Stomach (tissue), 4 donors: ENCODE measurements around the gene LFNG.

Experiments used
- EP300 ChIP-seq: sonication (generic); formaldehyde crosslinking; IDR thresholded peaks from one replicate; pipeline ENCODE4 v1.6.1; 2017; ENCODE audit warnings: antibody characterized with exemption
- POLR2A ChIP-seq, 4 donors: fragments of 450-650 bp; IDR thresholded peaks; one replicate each; pipeline ENCODE4 v1.6.1; 2016; ENCODE audit warnings: antibody characterized with exemption in 4 of 4, control low read depth in 2 of 4, mild to moderate bottlenecking in 1 of 4, moderate library complexity in 1 of 4
- TF ChIP-seq, protein P1 (sequence below), 7 experiments: fragments of 450-650 bp in 4 of 7; fragments of 200-600 bp in 3 of 7; sonication (generic) in 3 of 7; IDR thresholded peaks; one replicate each; pipeline ENCODE4 v1.5.1; 2016 to 2019; ENCODE audit warnings: antibody characterized with exemption in 7 of 7, control low read depth in 2 of 7, mild to moderate bottlenecking in 1 of 7

DNA sequence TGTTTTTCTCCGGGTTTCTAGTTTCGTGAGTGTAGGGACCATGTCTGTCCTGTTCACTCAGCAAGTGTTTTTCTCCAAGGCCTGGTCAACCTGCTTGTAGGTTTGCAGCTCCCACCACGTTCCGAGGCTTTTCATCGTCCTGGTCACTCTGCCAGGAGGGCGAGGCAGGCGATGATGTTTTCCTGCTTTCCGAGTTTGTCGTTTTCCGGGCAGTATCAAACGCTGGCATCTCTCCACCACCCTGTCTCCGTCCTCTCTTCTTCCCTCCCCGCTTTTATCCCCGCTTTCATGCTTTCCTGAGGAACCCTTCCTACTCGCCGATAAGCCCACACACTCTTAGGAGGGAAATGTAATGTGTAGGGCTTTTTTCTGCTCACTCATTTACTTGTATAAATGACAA lies 50.4 kb downstream of the LFNG start:
- no peak for TF ChIP-seq POLR2A (IDR thresholded peaks at IDR 0.05)
- TF ChIP-seq, protein P1, sequence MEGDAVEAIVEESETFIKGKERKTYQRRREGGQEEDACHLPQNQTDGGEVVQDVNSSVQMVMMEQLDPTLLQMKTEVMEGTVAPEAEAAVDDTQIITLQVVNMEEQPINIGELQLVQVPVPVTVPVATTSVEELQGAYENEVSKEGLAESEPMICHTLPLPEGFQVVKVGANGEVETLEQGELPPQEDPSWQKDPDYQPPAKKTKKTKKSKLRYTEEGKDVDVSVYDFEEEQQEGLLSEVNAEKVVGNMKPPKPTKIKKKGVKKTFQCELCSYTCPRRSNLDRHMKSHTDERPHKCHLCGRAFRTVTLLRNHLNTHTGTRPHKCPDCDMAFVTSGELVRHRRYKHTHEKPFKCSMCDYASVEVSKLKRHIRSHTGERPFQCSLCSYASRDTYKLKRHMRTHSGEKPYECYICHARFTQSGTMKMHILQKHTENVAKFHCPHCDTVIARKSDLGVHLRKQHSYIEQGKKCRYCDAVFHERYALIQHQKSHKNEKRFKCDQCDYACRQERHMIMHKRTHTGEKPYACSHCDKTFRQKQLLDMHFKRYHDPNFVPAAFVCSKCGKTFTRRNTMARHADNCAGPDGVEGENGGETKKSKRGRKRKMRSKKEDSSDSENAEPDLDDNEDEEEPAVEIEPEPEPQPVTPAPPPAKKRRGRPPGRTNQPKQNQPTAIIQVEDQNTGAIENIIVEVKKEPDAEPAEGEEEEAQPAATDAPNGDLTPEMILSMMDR (IDR thresholded peaks at IDR 0.05), result no peak
- no peak for TF ChIP-seq EP300
